Liver (tissue), 9 donors: ENCODE measurements around the gene MYO9B. TPM values are rescaled to one million over a fixed set of nuclear protein-coding genes. Genes with fewer than 3 reads are reported as not detected.

ENCODE experiments used
- DNase-seq: peaks from one replicate; pipeline ENCODE4 v3.0.0-alpha.2; 2017; ENCODE audit warnings: low spot score
- H3K27ac ChIP-seq, 2 donors: one replicate each; pipeline ENCODE4 v1.7.0; 2013; ENCODE audit warnings: inconsistent platforms in 2 of 2, low read length in 2 of 2, control low read depth in 1 of 2, low read depth in 1 of 2, mild to moderate bottlenecking in 1 of 2
- H3K27me3 ChIP-seq, 4 donors: one replicate each; pipeline versions ENCODE4 v1.6.1 to v1.7.0; 2013; ENCODE audit warnings: low read length in 3 of 4, inconsistent platforms in 1 of 4, mild to moderate bottlenecking in 1 of 4, moderate library complexity in 1 of 4; ENCODE audit not compliant: control insufficient read depth in 4 of 4, insufficient read depth in 4 of 4
- H3K36me3 ChIP-seq, 4 donors: one replicate each; pipeline versions ENCODE4 v1.6.1 to v1.7.0; 2013; ENCODE audit warnings: low read length in 3 of 4, mild to moderate bottlenecking in 3 of 4, low read depth in 1 of 4, moderate library complexity in 1 of 4; ENCODE audit not compliant: control insufficient read depth in 4 of 4, insufficient read depth in 3 of 4
- H3K4me1 ChIP-seq, 4 donors: one replicate each; pipeline versions ENCODE4 v1.6.1 to v1.7.0; 2013; ENCODE audit warnings: low read length in 3 of 4, mild to moderate bottlenecking in 3 of 4, moderate library complexity in 1 of 4; ENCODE audit not compliant: control insufficient read depth in 4 of 4, insufficient read depth in 4 of 4
- H3K4me3 ChIP-seq, 3 donors: one replicate each; pipeline versions ENCODE4 v1.6.1 to v1.7.0; 2013; ENCODE audit warnings: low read length in 3 of 3, control low read depth in 1 of 3, low read depth in 1 of 3, mild to moderate bottlenecking in 1 of 3
- H3K9ac ChIP-seq, 2 donors: one replicate each; pipeline ENCODE4 v1.7.0; 2013; ENCODE audit warnings: low read length in 2 of 2, mild to moderate bottlenecking in 2 of 2, moderate library complexity in 2 of 2, control low read depth in 1 of 2, low read depth in 1 of 2
- H3K9me3 ChIP-seq, 4 donors: one replicate each; pipeline versions ENCODE4 v1.6.1 to v1.7.0; 2013; ENCODE audit warnings: low read length in 3 of 4; ENCODE audit not compliant: control insufficient read depth in 4 of 4
- ATF3 ChIP-seq: IDR thresholded peaks from 2 replicates; pipeline ENCODE4 v1.6.1; 2016; ENCODE audit warnings: antibody characterized with exemption
- EGR1 ChIP-seq, 2 donors: IDR thresholded peaks; 2 replicates each; pipeline ENCODE4 v1.6.1; 2016 to 2018; ENCODE audit warnings: antibody characterized with exemption in 2 of 2, low read depth in 2 of 2
- FOXA1 ChIP-seq: IDR thresholded peaks from 2 replicates; pipeline ENCODE4 v1.6.1; 2016; ENCODE audit warnings: antibody characterized with exemption
- FOXA2 ChIP-seq: IDR thresholded peaks from 2 replicates; pipeline ENCODE4 v1.6.1; 2016; ENCODE audit warnings: antibody characterized with exemption
- GABPA ChIP-seq, 2 donors: IDR thresholded peaks in 1 of 2; conservative IDR thresholded peaks in 1 of 2; 2 replicates each; pipeline ENCODE4 v1.6.1; 2016; ENCODE audit warnings: antibody characterized with exemption in 2 of 2, mild to moderate bottlenecking in 1 of 2, moderate library complexity in 1 of 2
- HNF4A ChIP-seq, 2 donors: conservative IDR thresholded peaks; 2 replicates each; pipeline ENCODE4 v1.6.1; 2016; ENCODE audit warnings: antibody characterized with exemption in 2 of 2, mild to moderate bottlenecking in 2 of 2
- HNF4G ChIP-seq: IDR thresholded peaks from 2 replicates; pipeline ENCODE4 v1.6.1; 2016; ENCODE audit warnings: antibody characterized with exemption
- JUND ChIP-seq, 2 donors: IDR thresholded peaks; 2 replicates each; pipeline ENCODE4 v1.6.1; 2016; ENCODE audit warnings: antibody characterized with exemption in 2 of 2
- MAX ChIP-seq: IDR thresholded peaks from 2 replicates; pipeline ENCODE4 v1.6.1; 2016; ENCODE audit warnings: antibody characterized with exemption
- NR2F2 ChIP-seq: IDR thresholded peaks from 2 replicates; pipeline ENCODE4 v1.6.1; 2016; ENCODE audit warnings: antibody characterized with exemption
- RAD21 ChIP-seq, 2 donors: IDR thresholded peaks; 2 replicates each; pipeline ENCODE4 v1.6.1; 2016; ENCODE audit warnings: antibody characterized with exemption in 2 of 2, mild to moderate bottlenecking in 2 of 2
- REST ChIP-seq: IDR thresholded peaks from 2 replicates; pipeline ENCODE4 v1.6.1; 2016; ENCODE audit warnings: antibody characterized with exemption, mild to moderate bottlenecking
- RXRA ChIP-seq, 2 donors: IDR thresholded peaks; 2 replicates each; pipeline ENCODE4 v1.6.1; 2017 to 2018; ENCODE audit warnings: antibody characterized with exemption in 2 of 2, mild to moderate bottlenecking in 1 of 2
- SP1 ChIP-seq: IDR thresholded peaks from 2 replicates; pipeline ENCODE4 v1.6.1; 2018; ENCODE audit warnings: antibody characterized with exemption, mild to moderate bottlenecking
- TAF1 ChIP-seq: conservative IDR thresholded peaks from 2 replicates; pipeline ENCODE4 v1.6.1; 2016; ENCODE audit warnings: antibody characterized with exemption, mild to moderate bottlenecking
- YY1 ChIP-seq: IDR thresholded peaks from 2 replicates; pipeline ENCODE4 v1.6.1; 2016; ENCODE audit warnings: antibody characterized with exemption, mild to moderate bottlenecking
- WGBS: extraction: QIAGEN DNeasy Blood & Tissue Kit; methylation state at CpG from one replicate; pipeline ENCODE4 v1.1.7; 2013; 5-methylcytosine and 5-hydroxymethylcytosine counted together
- polyA plus RNA-seq, 2 donors: library from polyadenylated mRNA; stranded (reverse) in 1 of 2; unstranded in 1 of 2; fragments of 200-250 nt in 1 of 2; fragments of >200 nt in 1 of 2; fragmentation: Nextera tagmentation in 1 of 2; extraction: Ambion mirVana in 1 of 2; gene quantifications; one replicate each; pipeline versions ENCODE4 v1.2.1 to v1.2.3, GENCODE V29; 2013 to 2015
- total RNA-seq, 2 donors: library from RNA; depleted of rRNA; stranded (reverse); fragments of >200 nt; gene quantifications; one replicate each; pipeline ENCODE4 v1.2.3, GENCODE V29; 2014
- TF ChIP-seq, protein P1 (sequence below): IDR thresholded peaks from 2 replicates; pipeline ENCODE4 v1.6.1; 2016; ENCODE audit warnings: antibody characterized with exemption
- TF ChIP-seq, protein P2 (sequence below): fragments of 150-350 bp; IDR thresholded peaks from 2 replicates; pipeline ENCODE4 v1.5.1; 2017; ENCODE audit warnings: improper control_type of control experiment, low read depth, low read length; ENCODE audit not compliant: missing input control
- donor health status: healthy.
- donor health status: healthy.
- donor health status: healthy.
- donor health status: healthy.
- donor health status: healthy.

MYO9B gene
- total and polyA plus RNA-seq, 4 donors, result 9.1 to 32.5 (median 21.0) TPM

DNA sequence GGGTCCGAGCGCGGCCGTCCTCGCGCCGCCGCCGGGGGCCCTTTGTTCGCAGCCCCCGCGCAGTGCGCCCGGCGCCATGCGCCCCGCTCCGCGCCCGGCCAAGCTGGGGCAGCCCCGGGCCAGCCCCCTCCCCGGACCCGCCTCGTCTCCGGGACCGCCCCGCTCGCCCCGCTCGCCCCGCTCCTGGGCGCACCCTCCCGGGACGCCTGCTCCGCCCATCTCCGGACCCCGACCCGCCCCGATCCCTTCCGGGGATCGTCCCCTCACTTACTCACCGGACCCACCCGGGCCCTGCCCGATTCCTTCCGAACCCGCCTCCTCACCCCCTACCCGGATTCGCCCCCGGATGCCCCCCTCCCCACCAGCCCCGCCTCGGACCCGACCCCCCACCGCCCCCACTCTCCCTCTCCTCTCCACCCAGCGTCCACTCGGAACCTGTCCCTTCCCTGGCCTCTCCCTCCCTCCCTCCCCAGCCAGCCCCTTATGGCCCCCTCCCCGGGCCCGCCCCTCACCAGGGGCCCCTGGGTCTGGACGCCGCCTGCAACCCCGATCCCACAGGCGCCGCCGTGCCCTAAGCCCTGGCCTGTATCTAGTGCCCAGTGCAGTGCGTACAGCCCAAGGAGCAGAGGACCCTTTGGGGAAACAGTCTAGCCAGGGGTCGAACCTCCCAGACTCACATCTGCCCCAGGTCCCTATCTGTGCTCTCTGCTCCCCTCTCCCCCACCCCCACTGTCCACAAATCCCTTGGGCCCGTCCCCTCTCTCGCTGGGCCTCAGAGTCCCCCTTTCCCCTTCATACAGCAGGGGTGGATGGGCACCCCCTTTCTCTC is 48.7 kb upstream of the MYO9B start, which contains the start of gene CPAMD8:
Gene CPAMD8, minus strand, starts transcription at position 105 of the 829 bp plus-strand sequence. CDS start 168 bp downstream, outside the sequence.
- H3K9me3 ChIP-seq, result peaks cover 2 to 7% (median 4%) of the 10 kb centered on the region in 4 donors
- 10% methylated on average over 67 of the region's 67 CpGs for WGBS
- no peak within 1 kb of the TSS for H3K27ac ChIP-seq

DNA sequence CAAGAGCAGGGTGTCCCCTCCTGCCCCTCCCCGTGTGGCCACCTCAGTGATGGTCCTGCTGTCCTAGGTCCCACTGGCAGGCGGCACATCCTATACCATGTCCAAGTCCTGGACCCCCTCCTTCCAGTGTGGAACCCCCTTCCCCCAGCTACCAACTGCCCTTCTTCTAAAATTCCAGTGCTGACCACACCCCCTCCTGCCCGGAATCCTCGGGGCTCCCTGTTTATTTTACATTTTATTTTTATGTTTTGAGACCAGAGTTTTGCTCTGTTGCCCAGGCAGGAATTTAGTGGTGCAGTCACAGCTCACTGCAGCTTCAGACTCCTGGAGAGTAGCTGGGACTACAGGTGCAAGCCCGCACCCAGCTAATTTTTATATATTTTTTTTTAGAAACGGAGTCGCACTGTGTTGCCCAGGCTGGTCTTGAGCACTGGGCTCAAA is 48.0 kb upstream of the MYO9B start:
- H3K27me3 ChIP-seq, result peaks cover 0 to 4% (median 0%) of the 10 kb centered on the region in 4 donors
- TF ChIP-seq RXRA (IDR thresholded peaks at IDR 0.05) (no peak), JUND (IDR thresholded peaks at IDR 0.05) (no peak), YY1 (no peak), GABPA (IDR thresholded peaks at IDR 0.05 in 1 of 2, conservative IDR thresholded peaks at IDR 0.05 in 1 of 2) (no peak), TAF1 (no peak), RAD21 (IDR thresholded peaks at IDR 0.05) (no peak), HNF4G (no peak), NR2F2 (no peak), ATF3 (no peak), FOXA1 (no peak), EGR1 (IDR thresholded peaks at IDR 0.05; ENCODE audit: low read depth in 2 of 2) (no peak), HNF4A (conservative IDR thresholded peaks at IDR 0.05) (no peak), SP1 (no peak), REST (no peak), FOXA2 (no peak), MAX (no peak)
- TF ChIP-seq, protein P1, sequence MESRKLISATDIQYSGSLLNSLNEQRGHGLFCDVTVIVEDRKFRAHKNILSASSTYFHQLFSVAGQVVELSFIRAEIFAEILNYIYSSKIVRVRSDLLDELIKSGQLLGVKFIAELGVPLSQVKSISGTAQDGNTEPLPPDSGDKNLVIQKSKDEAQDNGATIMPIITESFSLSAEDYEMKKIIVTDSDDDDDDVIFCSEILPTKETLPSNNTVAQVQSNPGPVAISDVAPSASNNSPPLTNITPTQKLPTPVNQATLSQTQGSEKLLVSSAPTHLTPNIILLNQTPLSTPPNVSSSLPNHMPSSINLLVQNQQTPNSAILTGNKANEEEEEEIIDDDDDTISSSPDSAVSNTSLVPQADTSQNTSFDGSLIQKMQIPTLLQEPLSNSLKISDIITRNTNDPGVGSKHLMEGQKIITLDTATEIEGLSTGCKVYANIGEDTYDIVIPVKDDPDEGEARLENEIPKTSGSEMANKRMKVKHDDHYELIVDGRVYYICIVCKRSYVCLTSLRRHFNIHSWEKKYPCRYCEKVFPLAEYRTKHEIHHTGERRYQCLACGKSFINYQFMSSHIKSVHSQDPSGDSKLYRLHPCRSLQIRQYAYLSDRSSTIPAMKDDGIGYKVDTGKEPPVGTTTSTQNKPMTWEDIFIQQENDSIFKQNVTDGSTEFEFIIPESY, result no peak
- TF ChIP-seq, protein P2, sequence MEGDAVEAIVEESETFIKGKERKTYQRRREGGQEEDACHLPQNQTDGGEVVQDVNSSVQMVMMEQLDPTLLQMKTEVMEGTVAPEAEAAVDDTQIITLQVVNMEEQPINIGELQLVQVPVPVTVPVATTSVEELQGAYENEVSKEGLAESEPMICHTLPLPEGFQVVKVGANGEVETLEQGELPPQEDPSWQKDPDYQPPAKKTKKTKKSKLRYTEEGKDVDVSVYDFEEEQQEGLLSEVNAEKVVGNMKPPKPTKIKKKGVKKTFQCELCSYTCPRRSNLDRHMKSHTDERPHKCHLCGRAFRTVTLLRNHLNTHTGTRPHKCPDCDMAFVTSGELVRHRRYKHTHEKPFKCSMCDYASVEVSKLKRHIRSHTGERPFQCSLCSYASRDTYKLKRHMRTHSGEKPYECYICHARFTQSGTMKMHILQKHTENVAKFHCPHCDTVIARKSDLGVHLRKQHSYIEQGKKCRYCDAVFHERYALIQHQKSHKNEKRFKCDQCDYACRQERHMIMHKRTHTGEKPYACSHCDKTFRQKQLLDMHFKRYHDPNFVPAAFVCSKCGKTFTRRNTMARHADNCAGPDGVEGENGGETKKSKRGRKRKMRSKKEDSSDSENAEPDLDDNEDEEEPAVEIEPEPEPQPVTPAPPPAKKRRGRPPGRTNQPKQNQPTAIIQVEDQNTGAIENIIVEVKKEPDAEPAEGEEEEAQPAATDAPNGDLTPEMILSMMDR, result no peak

More for the DNA sequence above, 48.7 kb upstream of the MYO9B start, which contains the start of gene CPAMD8:
- Histone ChIP-seq H3K4me3 (peak within 1 kb of the TSS in 1 of 3 donors; percentile 17), H3K4me1 (peaks cover 0 to 5% (median 0%) of the 10 kb centered on the region in 4 donors), H3K36me3 (no peaks in the 10 kb centered on the region), H3K9ac (no peak within 1 kb of the TSS), H3K27me3 (peaks cover 0 to 4% (median 0%) of the 10 kb centered on the region in 4 donors)
- no peak for DNase-seq
- TF ChIP-seq, protein P1, result no peak
- TF ChIP-seq EGR1 (IDR thresholded peaks at IDR 0.05; ENCODE audit: low read depth in 2 of 2) (no peak), FOXA1 (no peak)

More for the DNA sequence above, 48.0 kb upstream of the MYO9B start:
- peaks cover 2 to 7% (median 4%) of the 10 kb centered on the region in 4 donors for H3K9me3 ChIP-seq
- no peak for DNase-seq
- no peak overlapping the region for H3K9ac ChIP-seq
- no peaks in the 10 kb centered on the region for H3K36me3 ChIP-seq
- H3K27ac ChIP-seq, result no peak overlapping the region
- H3K4me3 ChIP-seq, result no peak overlapping the region
- H3K4me1 ChIP-seq, result peaks cover 0 to 5% (median 0%) of the 10 kb centered on the region in 4 donors
- 50% methylated on average over 7 of the region's 7 CpGs for WGBS
